PC-9 (cell line): Measurements from ENCODE around the gene GORASP1. TPM values are rescaled to one million over a fixed set of nuclear protein-coding genes. Genes with fewer than 3 reads are reported as not detected.
A peak's percentile ranks its signal among the peaks of the same experiment; 100 is the strongest.

Experiments used
- BruUV-seq: library from RNA; stranded (reverse); fragments of 400-500 nt; replicated peaks from 2 replicates; lab custom pipeline; 2021; lab: Mats Ljungman, UMichigan
- CTCF ChIA-PET: fragments of 300-600 bp; sonication (Branson Sonifier 250); formaldehyde crosslinking; loops from one replicate; lab custom pipeline; 2022; ENCODE audit warnings: antibody characterized with exemption; lab: Charles Lee
- POLR2A ChIA-PET: fragments of 300-600 bp; sonication (Branson Sonifier 250); formaldehyde crosslinking; loops from one replicate; lab custom pipeline; 2022; ENCODE audit warnings: antibody characterized with exemption; ENCODE audit not compliant: unreplicated experiment; lab: Charles Lee
- DNase-seq, 2 experiments: peaks; one replicate each; pipeline versions ENCODE4 v3.0.0 to v3.0.0-alpha.2; 2015 to 2022; ENCODE audit warnings: mixed read lengths in 1 of 2
- H2AFZ ChIP-seq: fragments of 200-600 bp; sonication (generic); 2 replicates; pipeline ENCODE4 v1.8.1; 2017; ENCODE audit warnings: antibody characterized with exemption
- H3F3A ChIP-seq: fragments of 200-600 bp; sonication (generic); 2 replicates; pipeline ENCODE4 v1.8.1; 2017; ENCODE audit warnings: antibody characterized with exemption, mild to moderate bottlenecking, low read depth; ENCODE audit not compliant: insufficient read depth
- H3K27ac ChIP-seq: fragments of 200-600 bp; sonication (generic); 2 replicates; pipeline ENCODE4 v1.6.1; 2016; ENCODE audit warnings: mixed run types
- H3K27me3 ChIP-seq: fragments of 200-600 bp; sonication (generic); 2 replicates; pipeline ENCODE4 v1.6.1; 2016; ENCODE audit warnings: low read depth, mixed run types; ENCODE audit not compliant: insufficient read depth
- H3K36me3 ChIP-seq: fragments of 200-600 bp; sonication (generic); 2 replicates; pipeline ENCODE4 v1.6.1; 2016; ENCODE audit warnings: low read depth, mixed run types
- H3K4me1 ChIP-seq: fragments of 200-600 bp; sonication (generic); replicated peaks from 2 replicates; pipeline ENCODE4 v1.6.1; 2016; ENCODE audit warnings: mixed run types; ENCODE audit not compliant: insufficient read depth
- H3K4me2 ChIP-seq: fragments of 200-600 bp; sonication (generic); 2 replicates; pipeline ENCODE4 v1.6.1; 2017; ENCODE audit warnings: mixed run types
- H3K4me3 ChIP-seq: fragments of 200-600 bp; sonication (generic); 2 replicates; pipeline ENCODE4 v1.6.1; 2016; ENCODE audit warnings: mixed run types
- H3K79me2 ChIP-seq: fragments of 200-600 bp; sonication (generic); 2 replicates; pipeline ENCODE4 v1.6.1; 2017; ENCODE audit warnings: low read depth, mixed run types
- H3K9me2 ChIP-seq: fragments of 200-600 bp; sonication (generic); 2 replicates; pipeline ENCODE4 v1.8.1; 2017; ENCODE audit warnings: mild to moderate bottlenecking; ENCODE audit not compliant: insufficient read depth
- H3K9me3 ChIP-seq: fragments of 200-600 bp; sonication (generic); 2 replicates; pipeline ENCODE4 v1.8.1; 2016; ENCODE audit warnings: low read depth; ENCODE audit not compliant: insufficient read depth
- H4K20me1 ChIP-seq: fragments of 200-600 bp; sonication (generic); 2 replicates; pipeline ENCODE4 v1.8.1; 2017; ENCODE audit not compliant: insufficient read depth
- EZH2 ChIP-seq: fragments of 200-600 bp; sonication (generic); IDR thresholded peaks from 2 replicates; pipeline ENCODE4 v1.8.0; 2017; ENCODE audit warnings: antibody characterized with exemption, low read depth
- intact Hi-C: fragments of 100-400 bp; cut with micrococcal nuclease; formaldehyde crosslinking; loops from one replicate; pipeline ENCODE4 v1.10.0; 2022; ENCODE audit not compliant: unreplicated experiment
- total RNA-seq: library from RNA; stranded (reverse); gene quantifications from 2 replicates; pipeline ENCODE4 v1.2.3, GENCODE V29; 2021
- TF ChIP-seq, protein P1 (sequence below): fragments of 200-600 bp; sonication (generic); conservative IDR thresholded peaks from 2 replicates; pipeline ENCODE4 v1.6.1; 2017; ENCODE audit warnings: mixed run types, antibody characterized with exemption, mild to moderate bottlenecking, moderate library complexity

The GORASP1 gene
- total RNA-seq, 1 experiment from 2014 or later = 43.4 TPM

- Histone ChIP-seq H3K36me3 (no peaks in the 10 kb centered on the region), H3K9me2 (no peaks in the 10 kb centered on the region), H2AFZ (peak overlapping the region; percentile 92), H3K9me3 (no peaks in the 10 kb centered on the region), H3K4me3 (peak overlapping the region; percentile 95), H3K4me2 (peak overlapping the region; percentile 92), H3K27ac (no peak overlapping the region), H3F3A (peaks cover 7% of the 10 kb centered on the region; the same call in 1 of the 2 replicates), H3K79me2 (peaks cover 27% of the 10 kb centered on the region), H4K20me1 (no peaks in the 10 kb centered on the region; the same call in 1 of the 2 replicates), H3K27me3 (no peaks in the 10 kb centered on the region), H3K4me1 (peaks cover 16% of the 10 kb centered on the region)
- ChIA-PET POLR2A (no interaction called here), CTCF (interaction anchor here (0.9 kb wide), 1 partner anchor 182 kb away, joined by 5 read pairs; no protein-coding TSS in a partner anchor)
- no peak for TF ChIP-seq EZH2
- TF ChIP-seq, protein P1, sequence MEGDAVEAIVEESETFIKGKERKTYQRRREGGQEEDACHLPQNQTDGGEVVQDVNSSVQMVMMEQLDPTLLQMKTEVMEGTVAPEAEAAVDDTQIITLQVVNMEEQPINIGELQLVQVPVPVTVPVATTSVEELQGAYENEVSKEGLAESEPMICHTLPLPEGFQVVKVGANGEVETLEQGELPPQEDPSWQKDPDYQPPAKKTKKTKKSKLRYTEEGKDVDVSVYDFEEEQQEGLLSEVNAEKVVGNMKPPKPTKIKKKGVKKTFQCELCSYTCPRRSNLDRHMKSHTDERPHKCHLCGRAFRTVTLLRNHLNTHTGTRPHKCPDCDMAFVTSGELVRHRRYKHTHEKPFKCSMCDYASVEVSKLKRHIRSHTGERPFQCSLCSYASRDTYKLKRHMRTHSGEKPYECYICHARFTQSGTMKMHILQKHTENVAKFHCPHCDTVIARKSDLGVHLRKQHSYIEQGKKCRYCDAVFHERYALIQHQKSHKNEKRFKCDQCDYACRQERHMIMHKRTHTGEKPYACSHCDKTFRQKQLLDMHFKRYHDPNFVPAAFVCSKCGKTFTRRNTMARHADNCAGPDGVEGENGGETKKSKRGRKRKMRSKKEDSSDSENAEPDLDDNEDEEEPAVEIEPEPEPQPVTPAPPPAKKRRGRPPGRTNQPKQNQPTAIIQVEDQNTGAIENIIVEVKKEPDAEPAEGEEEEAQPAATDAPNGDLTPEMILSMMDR = no peak
- intact Hi-C loops = loop anchor here (1.0 to 5.0 kb wide), 3 partner anchors 34 to 182 kb away; no protein-coding TSS in a partner anchor
- no peak for DNase-seq
- no TSS peak for BruUV-seq
Measured at GRCh38 chr3:39106281-39106811, 1.1 kb downstream of the GORASP1 start.

- POLR2A ChIA-PET = no interaction called here
Measured at GRCh38 chr3:39105687-39106063, 1.8 kb downstream of the GORASP1 start.

DNA sequence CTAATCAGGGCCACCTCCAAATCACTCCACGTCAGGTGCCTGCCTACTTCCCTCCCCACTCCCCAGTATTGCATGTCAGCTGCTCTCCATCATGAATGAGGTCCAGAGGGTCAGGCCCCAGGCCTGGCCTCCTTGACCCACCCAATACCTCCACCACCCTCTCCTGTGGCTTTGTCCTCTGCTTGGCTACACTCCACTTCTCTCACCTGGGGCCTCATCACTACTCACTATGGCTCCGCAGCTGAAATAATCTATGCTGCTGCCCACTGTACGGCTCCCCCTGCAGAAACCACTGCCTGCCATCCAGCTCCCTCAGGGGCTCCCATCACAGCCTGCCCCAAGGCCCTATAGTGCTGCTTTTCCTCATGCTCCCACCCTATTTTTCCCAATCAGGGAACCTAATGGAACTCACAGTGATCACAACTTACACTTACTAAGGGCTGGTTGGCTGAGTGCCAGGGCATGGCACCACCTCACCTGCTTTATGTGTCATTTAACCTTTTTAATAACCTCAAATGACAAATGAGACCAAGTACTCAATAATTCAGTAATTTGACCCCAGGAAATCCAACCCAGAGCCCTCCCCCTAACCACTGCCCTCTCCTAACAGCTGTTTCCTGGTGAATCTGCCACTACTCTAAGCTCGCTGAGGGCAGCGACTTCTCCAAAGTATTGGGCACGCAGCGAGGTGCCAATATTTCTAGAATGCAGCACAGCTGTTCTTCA is 2.3 kb downstream of the GORASP1 start:
- H3K9me2 ChIP-seq = no peaks in the 10 kb centered on the region
- peaks cover 3% of the 10 kb centered on the region; the same call in 1 of the 2 replicates for H3K36me3 ChIP-seq
- no peaks in the 10 kb centered on the region for H3K27me3 ChIP-seq
- no peaks in the 10 kb centered on the region for H3K9me3 ChIP-seq
- intact Hi-C loops = loop anchor here (5.0 kb wide), 1 partner anchor 77 kb away; no protein-coding TSS in a partner anchor
- H4K20me1 ChIP-seq = peaks cover 8% of the 10 kb centered on the region; the same call in 1 of the 2 replicates
- H3K4me2 ChIP-seq = peak overlapping the region; percentile 92; the same call in 1 of the 2 replicates
- no peak for TF ChIP-seq EZH2
- TF ChIP-seq, protein P1 = no peak
- BruUV-seq = no TSS peak
- H3K79me2 ChIP-seq = peaks cover 27% of the 10 kb centered on the region
- H2AFZ ChIP-seq = no peak overlapping the region
- peaks cover 16% of the 10 kb centered on the region for H3K4me1 ChIP-seq
- H3K27ac ChIP-seq = no peak overlapping the region
- peaks cover 7% of the 10 kb centered on the region; the same call in 1 of the 2 replicates for H3F3A ChIP-seq
- POLR2A ChIA-PET = no interaction called here
- CTCF ChIA-PET = no interaction called here
- no peak overlapping the region for H3K4me3 ChIP-seq
- DNase-seq = no peak

More at GRCh38 chr3:39105687-39106063, 1.8 kb downstream of the GORASP1 start:
- H3K36me3 ChIP-seq = peaks cover 2% of the 10 kb centered on the region; the same call in 1 of the 2 replicates
- no peak for DNase-seq
- intact Hi-C loops = loop anchor here (1.0 to 5.0 kb wide), 3 partner anchors 35 to 183 kb away; no protein-coding TSS in a partner anchor
- H3K9me3 ChIP-seq = no peaks in the 10 kb centered on the region
- CTCF ChIA-PET = interaction anchor here (0.9 kb wide), 1 partner anchor 183 kb away, joined by 5 read pairs; no protein-coding TSS in a partner anchor
- H3K4me1 ChIP-seq = peaks cover 16% of the 10 kb centered on the region
- H3K79me2 ChIP-seq = peaks cover 27% of the 10 kb centered on the region
- 0 out of 2 replicates have a peak overlapping the region, but pooled peaks have one; percentile 95 for H3K4me3 ChIP-seq
- peak overlapping the region; percentile 92; the same call in 1 of the 2 replicates for H3K4me2 ChIP-seq
- H2AFZ ChIP-seq = no peak overlapping the region
- no peak overlapping the region for H3K27ac ChIP-seq
- no peaks in the 10 kb centered on the region for H3K27me3 ChIP-seq
- H4K20me1 ChIP-seq = peaks cover 6% of the 10 kb centered on the region; the same call in 1 of the 2 replicates
- no peaks in the 10 kb centered on the region for H3K9me2 ChIP-seq
- no peak for TF ChIP-seq EZH2
- TF ChIP-seq, protein P1 = no peak
- BruUV-seq = no TSS peak
- peaks cover 7% of the 10 kb centered on the region; the same call in 1 of the 2 replicates for H3F3A ChIP-seq
